ENCODE data around the gene LRCH1. TPM values are rescaled to one million over a fixed set of nuclear protein-coding genes. Genes with fewer than 3 reads are reported as not detected.

Gene LRCH1
- total RNA-seq, 1 experiment from 2014 or later: 10.5 TPM

DNA sequence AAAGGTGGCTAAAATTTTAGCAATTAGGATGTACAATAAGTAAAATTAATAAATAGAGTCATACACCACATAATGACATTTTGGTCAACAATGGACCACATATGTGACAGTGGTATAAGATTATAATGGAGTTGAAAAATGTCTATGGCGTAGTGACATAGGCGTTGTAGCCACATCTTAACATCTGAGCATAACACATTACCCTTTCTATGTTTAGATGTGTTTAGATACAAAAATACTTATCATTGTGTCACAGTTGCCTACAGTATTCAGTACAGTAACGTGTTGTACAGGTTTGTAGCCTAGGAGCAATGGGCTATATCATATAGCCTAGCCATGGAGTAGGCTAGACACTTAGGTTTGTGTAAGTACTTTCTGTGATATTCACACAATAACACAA, 111.2 kb downstream of the LRCH1 start:
- TF ChIP-seq EZH2 (IDR thresholded peaks at IDR 0.05; ENCODE audit: low read depth) (no peak), CTCF (conservative IDR thresholded peaks at IDR 0.05) (no peak)
- intact Hi-C loops (cut with micrococcal nuclease; ENCODE audit: unreplicated experiment): no loop called here
- no peak overlapping the region for H3K4me3 ChIP-seq
- ChIA-PET CTCF (no interaction called here), POLR2A (ENCODE audit: unreplicated experiment) (no interaction called here)
- no peak for DNase-seq
- H3K4me1 ChIP-seq (replicated peaks; ENCODE audit: insufficient read depth): no peaks in the 10 kb centered on the region
- H3F3A ChIP-seq (ENCODE audit: insufficient read depth, low read depth): no peaks in the 10 kb centered on the region
- no peak overlapping the region for H3K4me2 ChIP-seq
- BruUV-seq (replicated peaks): no TSS peak
- H2AFZ ChIP-seq: no peak overlapping the region
- no peaks in the 10 kb centered on the region for H3K9me3 ChIP-seq (ENCODE audit: insufficient read depth, low read depth)
- H3K9me2 ChIP-seq (ENCODE audit: insufficient read depth): no peaks in the 10 kb centered on the region
- H3K36me3 ChIP-seq (ENCODE audit: low read depth): no peaks in the 10 kb centered on the region
- H3K79me2 ChIP-seq (ENCODE audit: low read depth): no peaks in the 10 kb centered on the region
- no peaks in the 10 kb centered on the region for H4K20me1 ChIP-seq (ENCODE audit: insufficient read depth)
- H3K27me3 ChIP-seq (ENCODE audit: insufficient read depth, low read depth): no peaks in the 10 kb centered on the region
- no peak overlapping the region for H3K27ac ChIP-seq

GRCh38 chr13:46665248-46665632, 112.3 kb downstream of the LRCH1 start:
- ChIA-PET CTCF (no interaction called here), POLR2A (ENCODE audit: unreplicated experiment) (interaction anchor here (0.5 to 0.6 kb wide), 2 partner anchors 25 to 73 kb away, joined by 3 read pairs; no protein-coding TSS in a partner anchor)
- Histone ChIP-seq H3K36me3 (ENCODE audit: low read depth) (no peaks in the 10 kb centered on the region), H3K27ac (no peak overlapping the region), H3K4me2 (no peak overlapping the region), H3F3A (ENCODE audit: insufficient read depth, low read depth) (no peaks in the 10 kb centered on the region), H3K4me1 (replicated peaks; ENCODE audit: insufficient read depth) (no peaks in the 10 kb centered on the region), H2AFZ (no peak overlapping the region), H3K9me2 (ENCODE audit: insufficient read depth) (no peaks in the 10 kb centered on the region), H4K20me1 (ENCODE audit: insufficient read depth) (no peaks in the 10 kb centered on the region), H3K9me3 (ENCODE audit: insufficient read depth, low read depth) (no peaks in the 10 kb centered on the region), H3K27me3 (ENCODE audit: insufficient read depth, low read depth) (no peaks in the 10 kb centered on the region), H3K4me3 (no peak overlapping the region), H3K79me2 (ENCODE audit: low read depth) (no peaks in the 10 kb centered on the region)
- TF ChIP-seq CTCF (conservative IDR thresholded peaks at IDR 0.05) (no peak), EZH2 (IDR thresholded peaks at IDR 0.05; ENCODE audit: low read depth) (no peak)
- no TSS peak for BruUV-seq (replicated peaks)
- no peak for DNase-seq
- intact Hi-C loops (cut with micrococcal nuclease; ENCODE audit: unreplicated experiment): no loop called here

DNA sequence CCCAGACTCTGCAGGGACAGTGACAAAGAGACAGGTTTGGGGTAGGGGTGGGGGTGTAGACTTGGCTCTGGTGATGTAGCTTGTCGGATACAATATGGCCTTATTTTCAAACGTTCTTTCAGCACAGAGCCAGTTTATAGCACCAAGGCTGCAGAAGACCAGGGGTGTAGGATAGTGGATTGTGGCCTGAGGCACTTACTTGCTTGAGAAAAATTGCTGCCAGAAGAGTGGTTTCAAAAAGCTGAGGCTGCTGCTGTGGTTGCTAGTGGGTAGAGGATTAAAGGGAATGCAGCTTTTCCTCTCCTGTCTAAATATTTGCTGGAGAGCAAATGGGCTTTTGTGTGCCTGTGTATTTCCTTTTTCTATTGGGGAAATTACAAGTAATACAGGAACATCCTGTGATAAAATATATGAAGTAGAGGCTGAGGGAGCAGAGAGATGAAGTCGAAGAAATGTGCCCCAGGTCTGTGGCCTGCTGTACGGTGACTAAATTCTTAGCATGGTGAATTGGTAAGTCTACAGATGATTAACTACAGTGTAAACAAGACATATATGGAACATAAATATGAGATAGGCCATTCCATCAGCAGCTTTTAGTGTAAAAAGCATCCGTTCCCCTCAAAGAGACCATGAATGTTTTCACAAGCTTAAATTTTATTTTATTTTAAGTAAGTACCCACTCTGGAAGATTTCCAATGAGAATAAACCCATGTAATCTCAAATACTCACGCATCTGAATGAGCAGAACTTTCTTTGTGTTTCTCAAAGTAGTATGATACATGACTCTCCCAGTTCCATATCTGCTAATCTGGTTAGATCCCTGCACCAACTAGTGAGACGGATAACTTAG, 112.9 kb downstream of the LRCH1 start:
- Histone ChIP-seq H3K36me3 (ENCODE audit: low read depth) (no peaks in the 10 kb centered on the region), H3K9me2 (ENCODE audit: insufficient read depth) (no peaks in the 10 kb centered on the region), H3K4me1 (replicated peaks; ENCODE audit: insufficient read depth) (no peaks in the 10 kb centered on the region), H3K9me3 (ENCODE audit: insufficient read depth, low read depth) (no peaks in the 10 kb centered on the region), H3K79me2 (ENCODE audit: low read depth) (no peaks in the 10 kb centered on the region), H3K27ac (no peak overlapping the region), H3K27me3 (ENCODE audit: insufficient read depth, low read depth) (no peaks in the 10 kb centered on the region), H4K20me1 (ENCODE audit: insufficient read depth) (no peaks in the 10 kb centered on the region), H3K4me3 (no peak overlapping the region), H2AFZ (no peak overlapping the region), H3K4me2 (no peak overlapping the region), H3F3A (ENCODE audit: insufficient read depth, low read depth) (no peaks in the 10 kb centered on the region)
- ChIA-PET POLR2A (ENCODE audit: unreplicated experiment) (interaction anchor here (0.6 kb wide), 1 partner anchor 74 kb away, joined by 3 read pairs; no protein-coding TSS in a partner anchor), CTCF (no interaction called here)
- TF ChIP-seq EZH2 (IDR thresholded peaks at IDR 0.05; ENCODE audit: low read depth) (no peak), CTCF (conservative IDR thresholded peaks at IDR 0.05) (no peak)
- DNase-seq: no peak
- no TSS peak for BruUV-seq (replicated peaks)
- intact Hi-C loops (cut with micrococcal nuclease; ENCODE audit: unreplicated experiment): no loop called here

Data from PC-9 (cell line).